Measurements from ENCODE around the gene MTA1. TPM values are rescaled to one million over a fixed set of nuclear protein-coding genes. Genes with fewer than 3 reads are reported as not detected.
A peak's percentile ranks its signal among the peaks of the same experiment; 100 is the strongest.

MTA1 gene
- total RNA-seq, 1 experiment from 2014 or later: 24.0 TPM

DNA sequence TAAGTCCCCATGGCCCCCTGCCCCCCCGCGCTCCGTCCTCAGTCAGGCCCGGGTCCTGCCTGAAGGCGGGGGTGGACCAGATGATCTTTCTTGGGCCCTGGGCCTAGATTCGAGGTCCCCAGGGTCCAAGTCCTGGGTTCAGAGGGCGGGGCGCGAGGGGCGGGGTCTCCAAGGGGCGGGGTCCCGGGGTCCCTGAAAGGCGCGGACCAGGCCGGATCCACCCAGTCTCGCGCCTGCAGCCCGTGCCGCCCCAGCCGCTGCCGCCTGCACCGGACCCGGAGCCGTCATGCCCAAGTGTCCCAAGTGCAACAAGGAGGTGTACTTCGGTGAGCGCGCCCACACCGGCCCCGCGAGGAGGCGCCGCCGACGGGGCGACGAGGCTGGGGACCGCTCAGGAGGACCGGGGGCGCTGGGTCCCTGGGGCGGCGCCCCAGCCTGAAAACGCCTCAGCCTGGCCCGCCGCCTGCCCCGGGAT is 67.4 kb downstream of the MTA1 start:
- no peak for DNase-seq (ENCODE audit: low spot score)

DNA sequence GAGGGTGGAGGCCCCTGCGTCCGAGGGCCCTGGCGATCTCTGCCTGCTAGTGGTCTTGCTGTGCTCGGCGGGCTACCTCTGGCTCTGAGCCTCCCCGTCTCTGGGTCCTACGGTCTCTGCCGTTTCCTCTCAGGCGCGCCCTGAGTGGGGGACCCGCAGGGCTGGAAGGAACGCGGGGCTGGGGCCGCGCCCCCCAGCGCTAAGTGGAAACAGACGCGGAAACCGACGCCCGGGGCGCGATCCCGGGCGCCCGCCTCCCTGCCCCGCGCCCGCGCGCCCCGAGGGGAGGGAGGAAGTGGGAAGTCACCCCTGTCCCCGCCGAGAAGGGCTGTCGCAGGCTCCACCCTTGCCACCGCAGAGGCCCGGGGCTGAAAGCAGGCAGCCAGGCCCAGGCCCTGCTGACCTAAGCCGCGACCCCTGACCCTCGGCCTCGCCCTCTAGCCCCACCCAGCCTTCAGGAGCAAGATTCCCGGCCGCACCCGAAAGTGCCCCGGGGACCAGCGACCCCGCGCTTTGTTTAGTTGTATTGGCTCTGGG is 67.9 kb downstream of the MTA1 start:
- DNase-seq (ENCODE audit: low spot score): no peak

DNA sequence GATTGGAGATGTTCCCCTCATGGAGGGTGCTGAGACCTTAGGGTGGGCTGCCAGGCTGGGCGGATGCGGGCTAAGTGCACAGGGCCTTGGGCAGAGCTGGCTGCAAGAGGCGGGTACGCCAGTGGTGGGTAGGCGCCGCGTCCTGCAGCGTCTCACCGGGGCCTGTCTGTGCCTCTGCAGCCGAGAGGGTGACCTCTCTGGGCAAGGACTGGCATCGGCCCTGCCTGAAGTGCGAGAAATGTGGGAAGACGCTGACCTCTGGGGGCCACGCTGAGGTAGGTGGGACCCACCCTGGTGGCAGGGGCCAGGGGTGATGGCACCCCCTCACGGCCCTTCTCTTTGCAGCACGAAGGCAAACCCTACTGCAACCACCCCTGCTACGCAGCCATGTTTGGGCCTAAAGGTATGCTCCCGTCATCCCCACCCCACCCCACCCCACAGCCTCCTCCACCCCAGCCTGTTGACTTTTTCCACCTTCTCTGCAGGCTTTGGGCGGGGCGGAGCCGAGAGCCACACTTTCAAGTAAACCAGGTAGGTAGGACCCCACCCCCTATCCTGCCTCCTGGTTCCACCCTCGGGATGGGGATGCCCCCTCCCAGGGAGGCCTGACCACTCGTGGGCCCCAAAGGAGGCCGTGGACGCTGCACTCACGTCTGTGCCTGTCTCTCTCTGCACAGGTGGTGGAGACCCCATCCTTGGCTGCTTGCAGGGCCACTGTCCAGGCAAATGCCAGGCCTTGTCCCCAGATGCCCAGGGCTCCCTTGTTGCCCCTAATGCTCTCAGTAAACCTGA is 68.6 kb downstream of the MTA1 start:
- no peak for DNase-seq (ENCODE audit: low spot score)

DNA sequence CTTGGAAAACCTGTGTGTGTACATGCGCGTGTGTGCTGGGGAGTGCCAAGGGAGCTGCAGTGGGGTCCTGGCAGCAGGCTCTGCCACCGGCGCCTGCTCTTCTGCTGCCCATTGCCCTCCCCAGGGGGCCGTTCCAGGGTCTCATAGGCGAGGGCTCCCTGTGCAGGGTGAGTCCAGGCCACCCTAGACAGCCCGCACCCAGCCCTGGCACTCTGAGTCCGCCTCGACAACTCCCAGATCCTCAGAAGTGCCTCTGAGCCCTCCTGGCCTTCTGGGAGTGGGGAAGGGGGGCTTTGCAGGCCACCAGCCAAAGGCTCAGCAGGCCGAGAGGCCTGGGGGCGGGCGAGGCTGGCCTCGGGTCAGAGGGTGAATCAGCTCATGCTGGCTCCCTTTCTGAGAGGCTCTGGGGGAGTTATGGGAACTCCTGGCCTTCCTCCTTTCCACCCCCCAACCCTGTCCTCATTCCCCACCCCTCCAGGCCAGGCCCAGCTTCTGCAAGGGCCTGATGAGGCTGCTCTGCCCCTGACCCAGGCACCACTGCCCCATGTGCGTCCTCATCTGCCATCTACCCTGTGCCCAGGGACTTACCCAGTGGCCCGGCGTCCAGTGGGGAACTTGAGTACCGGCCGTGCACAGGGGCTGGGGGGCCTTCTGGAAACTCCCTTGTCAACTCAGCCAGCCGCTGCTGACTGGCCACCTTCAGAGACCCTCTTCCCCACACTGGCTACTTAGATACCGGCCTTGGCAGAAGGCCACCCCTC is 69.3 kb downstream of the MTA1 start:
- DNase-seq (ENCODE audit: low spot score): no peak

DNA sequence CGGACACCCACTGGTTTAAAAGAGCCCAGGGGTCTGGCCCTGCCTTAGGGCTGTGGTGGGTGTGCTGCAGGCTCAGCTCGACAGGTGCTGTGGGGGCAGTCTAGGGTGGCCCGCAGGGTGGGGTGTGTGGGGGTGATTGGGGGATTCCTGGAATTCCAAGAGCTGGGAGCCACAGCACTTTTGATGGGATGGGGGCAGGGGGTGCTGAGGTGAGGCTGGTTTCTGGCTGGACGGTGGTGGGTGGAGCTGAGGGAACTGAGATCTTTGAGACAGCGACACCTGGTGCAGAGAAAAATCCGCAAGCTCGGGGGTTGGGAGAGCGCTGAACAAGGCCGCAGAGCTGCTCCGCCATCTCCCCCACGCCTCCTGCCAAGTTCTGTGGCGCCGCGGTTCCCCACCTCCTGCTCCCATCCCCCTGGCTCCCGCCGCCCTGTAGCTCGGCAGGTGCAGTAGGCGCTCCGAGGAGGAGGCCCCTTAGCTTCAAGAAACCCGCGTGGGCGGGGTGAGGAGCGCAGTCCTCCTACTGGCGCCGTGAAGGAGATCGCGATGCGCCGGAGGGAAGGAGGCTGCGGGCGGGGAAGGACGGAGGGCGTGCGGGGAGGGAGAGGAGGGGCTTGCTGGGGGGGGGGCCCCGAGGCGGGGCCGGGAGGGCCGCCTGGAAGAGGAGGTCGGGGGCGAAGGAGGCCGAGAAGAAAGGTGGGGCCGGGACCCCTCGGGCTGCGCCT is 70.1 kb downstream of the MTA1 start:
- DNase-seq (ENCODE audit: low spot score): peak; percentile 85

DNA sequence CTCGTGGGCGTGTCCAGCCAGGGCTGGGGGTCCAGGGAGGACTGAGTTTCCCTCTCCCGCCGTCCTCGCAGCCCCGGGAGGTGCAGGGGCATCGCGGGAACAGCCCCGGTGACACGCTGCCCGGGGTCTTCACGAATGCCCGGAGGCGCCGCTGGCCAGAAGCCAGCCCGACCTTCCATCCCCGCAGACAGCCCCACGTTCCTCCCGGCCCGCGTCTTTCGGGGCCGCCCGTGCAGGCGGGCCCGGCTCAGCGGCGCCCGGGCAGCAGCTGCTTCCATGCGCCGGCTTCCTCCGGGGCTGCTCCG is 70.6 kb downstream of the MTA1 start:
- DNase-seq (ENCODE audit: low spot score): no peak

DNA sequence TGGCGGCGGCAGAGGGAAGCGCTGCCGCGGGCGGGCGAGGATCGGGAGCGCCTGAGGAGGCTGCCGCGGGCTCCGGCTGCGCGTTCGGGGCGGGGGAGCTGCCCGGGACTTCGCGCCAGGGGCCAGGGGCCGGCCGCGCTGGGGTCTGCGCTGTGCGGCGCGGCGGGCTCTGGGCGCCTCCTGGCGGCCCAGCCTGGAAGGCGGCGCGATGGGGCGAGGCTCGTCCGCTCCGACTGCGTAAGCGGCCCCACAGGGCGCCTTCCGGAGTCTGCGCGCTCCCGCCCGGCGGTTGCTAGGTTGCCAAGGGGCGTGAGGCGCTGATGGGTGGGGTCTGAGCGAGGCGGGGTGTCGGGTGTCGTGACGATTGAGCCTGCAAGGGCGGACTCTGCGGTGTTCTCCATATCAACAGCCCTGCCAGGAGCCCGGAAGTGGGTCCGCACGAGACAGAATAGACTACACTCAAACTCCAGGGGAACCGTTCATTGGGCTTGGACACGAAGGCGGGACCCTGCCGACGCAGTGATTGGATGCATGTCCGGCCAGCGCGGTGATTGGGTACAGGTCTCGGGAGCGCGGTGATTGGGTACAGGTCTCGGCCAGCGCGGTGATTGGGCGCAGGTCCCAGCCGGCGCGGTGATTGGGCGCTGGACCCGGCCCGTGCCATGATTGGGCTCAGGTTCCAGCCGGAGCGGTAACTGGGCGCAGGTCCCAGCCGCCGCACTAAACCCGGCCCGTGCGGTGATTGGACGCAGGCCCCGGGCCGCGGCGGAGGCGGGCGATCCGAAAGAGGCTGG is 71.1 kb downstream of the MTA1 start, which contains the start of gene TEDC1:
Gene TEDC1, plus strand, starts transcription at position 675 of the 794 bp plus-strand sequence. CDS start 130 bp downstream, outside the sequence.
- peak; percentile 100 for DNase-seq (ENCODE audit: low spot score)

DNA sequence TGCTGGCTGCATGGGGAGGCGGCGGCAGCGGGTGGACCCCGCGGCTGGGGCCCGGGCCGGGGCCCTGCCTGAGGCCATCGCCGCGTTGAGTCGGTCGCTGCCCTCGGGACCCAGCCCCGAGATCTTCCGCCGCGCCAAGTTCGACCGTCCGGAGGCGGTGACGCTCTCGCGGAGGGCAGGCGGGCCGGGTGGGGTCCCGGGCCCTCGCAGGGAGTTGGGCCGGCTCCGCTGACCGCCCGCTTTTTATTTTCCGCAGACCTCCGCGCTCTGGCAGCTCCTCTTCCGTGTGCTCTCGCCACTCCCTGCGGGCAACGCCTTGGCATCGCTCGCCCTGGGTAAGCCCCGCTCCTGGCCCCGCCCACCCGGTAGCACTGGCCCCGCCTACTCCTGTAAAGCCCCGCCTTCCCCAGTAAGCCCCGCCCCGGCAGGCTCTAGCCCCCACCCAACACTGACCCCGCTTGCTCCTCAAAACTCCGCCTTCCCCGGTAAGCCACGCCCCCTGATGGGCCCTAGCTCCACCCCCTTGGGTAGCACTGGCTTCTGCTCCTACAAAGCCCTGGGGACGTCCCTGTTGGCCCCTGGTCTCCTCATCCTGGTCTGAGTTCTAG is 71.8 kb downstream of the MTA1 start:
- DNase-seq (ENCODE audit: low spot score): peak; percentile 36

DNA sequence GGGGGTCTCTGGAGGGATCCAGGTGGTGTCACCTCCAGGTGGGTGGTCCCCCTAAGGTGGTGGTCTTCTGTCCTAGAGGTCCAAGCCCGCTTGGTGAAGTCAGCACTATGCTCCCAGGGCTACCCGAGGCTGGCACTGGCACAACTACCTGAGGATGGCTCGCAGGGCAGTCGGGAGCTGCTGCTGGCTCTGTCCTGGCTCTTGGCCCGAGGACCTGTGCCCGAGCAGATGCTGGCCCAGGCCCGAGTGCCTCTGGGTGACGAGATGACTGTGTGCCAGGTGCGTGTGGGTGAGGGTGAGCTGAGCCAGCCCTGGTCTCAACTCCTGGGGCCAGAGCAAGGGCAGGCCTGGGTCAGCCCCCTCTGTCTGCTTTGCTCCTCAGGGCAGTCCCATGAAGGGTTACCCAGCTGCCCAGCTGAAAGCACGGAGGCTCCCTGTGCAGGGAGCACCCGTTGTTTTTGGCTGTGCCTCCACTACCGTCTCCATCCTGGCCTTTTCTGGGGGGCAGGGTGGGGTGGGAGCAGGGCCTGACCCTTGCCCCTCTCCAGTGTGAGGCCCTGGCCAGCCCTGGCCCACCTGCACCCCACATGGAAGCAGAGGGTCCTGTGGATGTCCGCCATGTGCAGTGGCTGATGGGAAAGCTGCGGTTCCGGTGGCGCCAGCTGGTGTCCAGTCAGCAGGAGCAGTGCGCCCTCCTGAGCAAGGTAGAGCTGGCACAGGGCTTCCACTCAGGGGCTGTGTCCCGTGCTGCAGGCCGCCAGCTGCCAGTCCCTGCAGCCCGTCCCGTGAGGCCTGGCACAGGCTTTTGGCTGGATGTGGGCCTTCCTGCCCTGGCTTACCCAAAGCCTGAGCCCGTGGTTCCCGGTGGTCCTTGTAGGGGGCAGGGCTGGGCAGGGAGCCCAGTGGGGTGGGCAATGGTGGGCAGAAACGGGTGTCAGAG is 72.7 kb downstream of the MTA1 start:
- no peak for DNase-seq (ENCODE audit: low spot score)

DNA sequence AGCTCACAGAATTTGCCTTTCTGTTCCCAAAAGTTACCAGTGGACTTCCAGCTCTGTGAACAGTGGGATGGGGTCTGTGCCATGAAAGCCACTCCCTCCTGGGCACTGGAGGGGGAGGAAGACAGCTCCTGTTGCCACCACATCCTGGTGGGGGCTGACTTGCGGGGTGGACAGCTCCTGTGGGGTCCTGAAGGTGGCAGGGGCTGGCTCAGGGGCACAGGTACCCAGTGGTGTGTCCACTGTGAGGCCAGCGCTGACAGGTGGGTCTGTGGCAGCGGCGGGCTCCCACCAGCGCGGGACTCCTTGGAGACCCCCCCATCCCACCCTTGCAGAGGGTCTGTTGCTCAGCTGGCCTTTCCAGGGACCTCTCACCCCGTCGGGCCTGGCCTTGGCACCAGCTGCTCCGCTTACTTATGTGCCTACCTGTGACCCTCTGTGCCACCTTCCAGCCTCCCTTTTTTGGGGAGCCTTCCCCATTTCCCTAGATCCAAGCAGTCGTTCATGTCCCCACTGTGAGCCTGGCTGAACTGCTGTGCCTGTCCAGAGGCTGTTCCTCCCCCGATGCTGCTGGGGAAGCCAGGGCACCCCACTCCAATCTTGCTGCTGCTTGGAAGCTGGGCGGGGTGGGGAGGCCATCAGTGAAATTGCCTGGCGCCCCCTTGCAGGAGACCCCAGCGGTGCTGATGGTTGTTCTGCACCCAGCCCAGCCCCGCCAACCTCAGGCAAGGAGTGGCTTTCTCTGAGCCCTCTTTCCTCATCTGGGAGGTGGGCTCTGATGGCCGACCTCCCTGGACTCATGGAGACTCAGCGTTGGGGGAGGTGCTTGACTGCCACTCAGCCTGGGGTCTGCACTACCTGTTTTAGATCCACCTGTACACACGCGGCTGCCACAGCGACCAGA is 73.6 kb downstream of the MTA1 start:
- DNase-seq (ENCODE audit: low spot score): no peak

DNA sequence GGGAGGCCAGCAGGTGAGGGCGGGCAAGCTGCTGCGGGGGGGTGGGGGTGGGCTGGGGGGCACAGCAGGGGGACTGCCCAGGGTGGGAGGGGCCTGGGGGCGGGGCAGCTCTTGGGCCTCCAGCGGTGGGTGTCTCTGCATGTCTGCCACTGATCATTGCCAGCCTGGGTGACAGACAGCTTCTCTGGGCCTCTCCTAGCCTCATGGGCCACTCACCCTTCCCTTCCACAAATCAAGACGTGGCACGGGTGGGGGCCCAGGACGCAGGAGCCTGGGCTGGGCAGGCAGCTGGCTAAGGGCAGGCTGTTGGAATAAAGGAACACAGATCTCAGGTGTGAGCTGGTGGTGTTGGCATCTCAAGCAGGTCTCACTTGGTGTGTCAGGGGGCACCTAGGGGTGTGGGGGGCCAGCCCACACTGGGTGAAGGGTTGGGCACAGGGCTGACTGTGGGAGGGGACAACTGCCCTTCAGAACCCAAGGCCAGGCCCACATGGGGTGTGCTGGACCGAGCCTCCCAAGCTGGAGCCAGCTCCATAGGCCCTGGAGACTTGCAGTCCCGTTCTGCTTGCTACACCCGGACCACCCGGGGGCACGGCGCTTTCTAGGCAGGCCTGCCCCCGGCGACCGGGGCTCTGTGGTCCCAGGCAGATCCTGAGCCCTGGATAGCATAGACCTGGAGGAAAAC is 74.4 kb downstream of the MTA1 start:
- DNase-seq (ENCODE audit: low spot score): no peak

DNA sequence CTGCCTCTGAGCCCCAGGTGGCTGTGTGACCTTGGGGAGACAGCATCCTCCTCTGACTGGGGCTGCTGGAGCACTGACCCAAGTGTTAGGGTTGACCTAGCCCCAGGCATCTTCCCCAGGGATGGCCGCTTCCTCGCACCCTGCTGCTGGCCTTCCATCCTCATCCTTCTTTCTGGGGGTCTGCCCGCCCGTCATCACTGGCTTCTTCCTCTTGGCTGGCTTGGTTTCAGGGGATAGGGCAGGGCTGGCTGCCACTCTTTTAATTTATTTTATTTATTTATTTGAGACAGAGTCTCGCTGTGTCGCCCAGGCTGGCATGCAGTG is 74.9 kb downstream of the MTA1 start:
- DNase-seq (ENCODE audit: low spot score): no peak

DNA sequence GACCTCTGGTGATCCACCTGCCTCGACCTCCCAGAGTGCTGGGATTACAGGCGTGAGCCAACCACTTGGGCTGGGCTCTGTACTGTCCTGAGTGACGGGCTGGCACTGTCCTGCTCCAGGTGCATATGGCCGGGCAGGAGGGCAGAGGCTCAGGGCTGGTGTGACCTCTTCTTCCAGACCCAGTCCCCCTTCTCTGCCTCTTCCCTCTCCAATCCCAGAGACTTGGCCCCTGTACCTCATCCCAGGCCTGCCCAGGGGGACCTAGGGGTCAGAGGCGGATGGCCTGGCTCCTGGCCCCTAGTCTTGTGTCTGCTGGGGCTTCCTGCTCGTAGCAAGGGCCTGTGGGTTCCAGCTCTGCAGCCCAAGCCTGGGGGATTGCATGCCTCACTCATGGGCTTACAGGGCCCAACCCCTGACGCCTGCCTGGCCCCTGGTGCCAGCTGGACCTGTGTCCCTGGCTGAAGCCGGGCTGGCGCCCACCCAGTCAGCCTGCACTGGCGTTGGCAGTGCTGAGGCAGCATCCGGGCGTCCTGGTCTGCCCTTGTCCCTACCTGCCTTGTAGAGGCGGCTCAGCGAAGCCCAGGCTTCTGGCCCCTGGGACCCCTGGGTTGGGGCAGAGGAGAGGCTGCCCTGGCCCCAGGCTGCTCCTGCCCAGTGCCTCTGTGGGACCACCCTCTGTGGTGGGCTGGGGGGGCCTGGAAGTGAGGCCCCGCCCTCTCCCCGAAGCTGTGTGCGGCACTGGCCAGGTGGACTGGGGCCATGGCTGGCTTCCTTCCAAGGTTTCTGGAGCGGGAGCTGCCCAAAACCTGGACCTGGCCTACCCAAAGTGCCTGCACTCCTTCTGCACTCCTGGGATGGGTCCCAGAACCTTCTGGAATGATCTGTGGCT is 75.7 kb downstream of the MTA1 start:
- no peak for DNase-seq (ENCODE audit: low spot score)

DNA sequence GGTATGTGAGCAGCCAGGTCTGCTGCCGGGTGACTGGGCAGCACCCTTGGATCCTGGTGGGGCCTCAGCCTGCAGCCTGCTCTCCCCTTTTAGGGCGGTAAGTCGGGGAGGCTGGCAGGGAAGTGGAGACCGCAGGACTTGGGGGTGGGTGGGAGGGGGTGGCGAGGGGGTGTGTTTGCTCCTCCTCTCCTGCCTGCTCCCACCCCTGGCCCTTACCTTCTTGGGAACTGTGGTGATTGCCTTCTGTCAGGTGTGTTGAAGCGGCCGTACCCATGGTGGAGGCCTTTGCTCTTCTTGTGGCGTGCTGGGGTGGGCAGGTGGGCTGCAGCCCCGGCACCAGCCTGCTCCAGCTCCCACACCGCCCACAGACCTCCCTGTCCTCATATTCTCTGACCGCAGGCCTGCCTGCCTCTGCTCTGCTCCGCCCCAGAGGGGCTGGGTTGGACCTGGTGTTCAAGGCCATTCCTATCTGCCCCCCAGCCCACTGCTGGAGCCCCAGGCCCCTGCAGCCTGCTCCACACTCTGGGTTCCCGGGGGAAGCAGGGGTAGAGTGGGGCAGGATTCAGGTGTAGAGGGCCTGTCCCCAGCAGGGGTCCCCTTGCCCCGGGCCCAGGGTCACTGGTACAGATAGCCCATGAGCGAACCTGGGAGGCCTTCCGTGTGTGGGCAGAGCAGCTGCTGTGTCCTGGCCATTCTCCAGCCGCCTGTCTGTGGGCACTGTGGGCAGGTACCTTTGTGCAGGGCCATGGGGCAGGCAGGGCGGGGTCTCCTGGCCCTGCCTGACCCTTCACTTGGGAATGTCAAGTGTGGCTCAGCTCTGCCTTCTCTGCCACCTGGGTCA is 76.6 kb downstream of the MTA1 start:
- DNase-seq (ENCODE audit: low spot score): no peak

DNA sequence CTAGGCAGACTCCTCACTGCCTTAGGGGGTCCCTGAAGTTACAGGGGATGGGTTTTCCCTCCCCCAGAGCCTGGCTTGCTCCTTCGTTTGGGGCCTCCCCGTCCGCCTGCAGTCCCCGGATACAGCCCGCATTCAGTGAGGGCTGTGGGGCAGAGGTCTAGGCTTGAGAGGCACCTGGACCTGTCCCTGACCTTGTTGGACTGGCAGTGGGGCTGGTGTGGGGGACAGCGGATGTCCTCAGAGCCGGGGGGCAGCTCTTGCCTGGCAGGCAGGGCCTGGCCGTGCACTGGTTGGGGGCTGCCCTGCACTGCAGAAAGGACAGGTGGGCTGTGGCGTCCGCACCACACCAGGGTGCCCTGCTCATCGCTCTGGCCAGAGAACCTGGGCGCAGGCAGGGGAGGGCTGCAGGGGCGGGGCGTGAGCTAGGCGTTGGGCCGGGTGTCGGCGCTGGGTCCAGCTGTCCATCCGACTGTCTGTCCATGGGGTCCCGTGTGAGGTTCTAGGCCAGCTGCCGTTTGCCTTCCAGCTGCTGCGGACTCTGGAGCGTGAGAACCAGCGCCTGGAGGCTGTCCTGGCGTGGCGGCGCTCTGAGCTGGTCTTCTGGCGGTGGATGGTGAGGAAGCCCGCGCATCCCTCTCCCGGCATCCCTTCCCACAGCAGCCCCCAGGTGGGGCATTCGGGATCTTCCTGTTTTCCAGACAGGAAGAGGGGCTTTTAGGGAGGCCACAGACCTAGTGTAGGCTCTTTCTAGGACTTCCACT is 77.4 kb downstream of the MTA1 start:
- no peak for DNase-seq (ENCODE audit: low spot score)

All from H4 (cell line).